Sigmoid colon (tissue), 4 donors: ENCODE results near the gene FTCDNL1.

ENCODE experiments used
- EP300 ChIP-seq, 4 donors: sonication (generic); formaldehyde crosslinking; IDR thresholded peaks; one replicate each; pipeline ENCODE4 v1.6.1; 2017; ENCODE audit warnings: antibody characterized with exemption in 4 of 4
- POLR2A ChIP-seq, 2 donors: fragments of 450-650 bp; IDR thresholded peaks; one replicate each; pipeline ENCODE4 v1.6.1; 2016; ENCODE audit warnings: antibody characterized with exemption in 2 of 2, mild to moderate bottlenecking in 2 of 2, moderate library complexity in 2 of 2
- POLR2AphosphoS5 ChIP-seq, 4 donors: sonication (generic); formaldehyde crosslinking; IDR thresholded peaks; one replicate each; pipeline ENCODE4 v1.6.1; 2017; ENCODE audit warnings: antibody characterized with exemption in 4 of 4
- TF ChIP-seq, protein P1 (sequence below), 4 experiments: fragments of 450-650 bp in 3 of 4; fragments of 200-600 bp in 1 of 4; IDR thresholded peaks; one replicate each; pipeline ENCODE4 v1.5.1; 2016 to 2019; ENCODE audit warnings: antibody characterized with exemption in 4 of 4, mild to moderate bottlenecking in 3 of 4, moderate library complexity in 2 of 4

DNA sequence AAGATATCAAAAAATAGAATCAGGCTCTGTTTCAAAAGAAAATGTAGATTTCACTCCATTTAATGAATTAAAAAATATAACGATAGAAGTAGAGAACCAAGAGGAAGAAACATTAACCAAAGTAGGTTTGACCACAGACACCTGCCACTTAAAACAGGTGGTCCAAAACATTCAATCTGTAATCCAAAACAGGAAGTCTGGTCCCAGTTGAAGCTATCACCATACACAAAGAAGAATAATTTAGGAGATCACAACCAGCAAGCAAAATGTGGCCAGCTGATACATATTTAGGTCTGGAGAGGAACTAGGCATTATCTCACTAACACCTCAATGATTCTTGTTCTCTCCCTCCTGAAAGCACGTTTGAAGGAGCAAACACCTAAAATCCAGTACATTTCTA, 73.1 kb downstream of the FTCDNL1 start:
- TF ChIP-seq, protein P1, sequence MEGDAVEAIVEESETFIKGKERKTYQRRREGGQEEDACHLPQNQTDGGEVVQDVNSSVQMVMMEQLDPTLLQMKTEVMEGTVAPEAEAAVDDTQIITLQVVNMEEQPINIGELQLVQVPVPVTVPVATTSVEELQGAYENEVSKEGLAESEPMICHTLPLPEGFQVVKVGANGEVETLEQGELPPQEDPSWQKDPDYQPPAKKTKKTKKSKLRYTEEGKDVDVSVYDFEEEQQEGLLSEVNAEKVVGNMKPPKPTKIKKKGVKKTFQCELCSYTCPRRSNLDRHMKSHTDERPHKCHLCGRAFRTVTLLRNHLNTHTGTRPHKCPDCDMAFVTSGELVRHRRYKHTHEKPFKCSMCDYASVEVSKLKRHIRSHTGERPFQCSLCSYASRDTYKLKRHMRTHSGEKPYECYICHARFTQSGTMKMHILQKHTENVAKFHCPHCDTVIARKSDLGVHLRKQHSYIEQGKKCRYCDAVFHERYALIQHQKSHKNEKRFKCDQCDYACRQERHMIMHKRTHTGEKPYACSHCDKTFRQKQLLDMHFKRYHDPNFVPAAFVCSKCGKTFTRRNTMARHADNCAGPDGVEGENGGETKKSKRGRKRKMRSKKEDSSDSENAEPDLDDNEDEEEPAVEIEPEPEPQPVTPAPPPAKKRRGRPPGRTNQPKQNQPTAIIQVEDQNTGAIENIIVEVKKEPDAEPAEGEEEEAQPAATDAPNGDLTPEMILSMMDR (IDR thresholded peaks at IDR 0.05): no peak
- no peak for TF ChIP-seq POLR2AphosphoS5 (IDR thresholded peaks at IDR 0.05)
- TF ChIP-seq POLR2A (IDR thresholded peaks at IDR 0.05): no peak
- no peak for TF ChIP-seq EP300 (IDR thresholded peaks at IDR 0.05)
